ENCODE results near the gene HNRNPD.

- TF ChIP-seq, protein P1, sequence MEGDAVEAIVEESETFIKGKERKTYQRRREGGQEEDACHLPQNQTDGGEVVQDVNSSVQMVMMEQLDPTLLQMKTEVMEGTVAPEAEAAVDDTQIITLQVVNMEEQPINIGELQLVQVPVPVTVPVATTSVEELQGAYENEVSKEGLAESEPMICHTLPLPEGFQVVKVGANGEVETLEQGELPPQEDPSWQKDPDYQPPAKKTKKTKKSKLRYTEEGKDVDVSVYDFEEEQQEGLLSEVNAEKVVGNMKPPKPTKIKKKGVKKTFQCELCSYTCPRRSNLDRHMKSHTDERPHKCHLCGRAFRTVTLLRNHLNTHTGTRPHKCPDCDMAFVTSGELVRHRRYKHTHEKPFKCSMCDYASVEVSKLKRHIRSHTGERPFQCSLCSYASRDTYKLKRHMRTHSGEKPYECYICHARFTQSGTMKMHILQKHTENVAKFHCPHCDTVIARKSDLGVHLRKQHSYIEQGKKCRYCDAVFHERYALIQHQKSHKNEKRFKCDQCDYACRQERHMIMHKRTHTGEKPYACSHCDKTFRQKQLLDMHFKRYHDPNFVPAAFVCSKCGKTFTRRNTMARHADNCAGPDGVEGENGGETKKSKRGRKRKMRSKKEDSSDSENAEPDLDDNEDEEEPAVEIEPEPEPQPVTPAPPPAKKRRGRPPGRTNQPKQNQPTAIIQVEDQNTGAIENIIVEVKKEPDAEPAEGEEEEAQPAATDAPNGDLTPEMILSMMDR (conservative IDR thresholded peaks at IDR 0.05; ENCODE audit: low read length): no peak
- no peak for TF ChIP-seq EZH2phosphoT487 (IDR thresholded peaks at IDR 0.05; ENCODE audit: borderline replicate concordance)
Measured at GRCh38 chr4:82382751-82383150, 9.0 kb upstream of the HNRNPD start.
